SK-N-SH treated with all-trans-retinoic acid at 6 μM for 48 hours (cell line): ENCODE data around the gene RLN3.

ENCODE experiments used
- ATAC-seq: fragments of 200-7000 bp; cut with Tn5 transposase; 3 replicates; pipeline ENCODE4 v1.9.1; 2020; ENCODE audit warnings: mild to moderate bottlenecking, moderate library complexity
- ARNTL ChIP-seq: fragments of 450-650 bp; formaldehyde crosslinking; IDR thresholded peaks from 2 replicates; pipeline ENCODE4 v1.5.0; 2020; ENCODE audit warnings: low read depth, mild to moderate bottlenecking, moderate library complexity, borderline replicate concordance
- BACH2 ChIP-seq: fragments of 250-450 bp; sonication (Bioruptor Pico); IDR thresholded peaks from 2 replicates; pipeline ENCODE4 v1.9.0; 2021; ENCODE audit warnings: mild to moderate bottlenecking, borderline replicate concordance
- CSDC2 ChIP-seq: fragments of 250-450 bp; sonication (Bioruptor Pico); IDR thresholded peaks from 2 replicates; pipeline ENCODE4 v1.5.0; 2020; ENCODE audit warnings: mild to moderate bottlenecking, moderate library complexity
- ESRRG ChIP-seq: fragments of 250-450 bp; sonication (Bioruptor Pico); IDR thresholded peaks from 2 replicates; pipeline ENCODE4 v1.6.1; 2021; ENCODE audit warnings: mild to moderate bottlenecking
- GLIS3 ChIP-seq: fragments of 250-450 bp; sonication (Bioruptor Pico); IDR thresholded peaks from 2 replicates; pipeline ENCODE4 v1.5.0; 2020; ENCODE audit warnings: mild to moderate bottlenecking, moderate library complexity
- ISL1 ChIP-seq: fragments of 250-450 bp; sonication (Bioruptor Pico); IDR thresholded peaks from 2 replicates; pipeline ENCODE4 v2.1.2; 2022; ENCODE audit warnings: mild to moderate bottlenecking, moderate library complexity
- OSR1 ChIP-seq: fragments of 250-450 bp; sonication (Bioruptor Pico); IDR thresholded peaks from 2 replicates; pipeline ENCODE4 v1.8.0; 2022; ENCODE audit warnings: moderate library complexity, mild to moderate bottlenecking, inconsistent platforms
- PPARA ChIP-seq: fragments of 250-450 bp; sonication (Bioruptor Pico); IDR thresholded peaks from 2 replicates; pipeline ENCODE4 v1.5.0; 2020; ENCODE audit warnings: mild to moderate bottlenecking, borderline replicate concordance
- RARB ChIP-seq: fragments of 250-450 bp; sonication (Bioruptor Pico); IDR thresholded peaks from 2 replicates; pipeline ENCODE4 v1.8.0; 2021; ENCODE audit warnings: mild to moderate bottlenecking, moderate library complexity
- SNAI2 ChIP-seq: fragments of 250-450 bp; sonication (Bioruptor Pico); IDR thresholded peaks from 2 replicates; pipeline ENCODE4 v1.5.0; 2020; ENCODE audit warnings: mild to moderate bottlenecking, moderate library complexity
- TCF4 ChIP-seq: fragments of 250-450 bp; sonication (Bioruptor Pico); IDR thresholded peaks from 2 replicates; pipeline ENCODE4 v1.8.0; 2021; ENCODE audit warnings: mild to moderate bottlenecking, moderate library complexity, borderline replicate concordance
- TOX ChIP-seq: fragments of 250-450 bp; sonication (Bioruptor Pico); IDR thresholded peaks from 2 replicates; pipeline ENCODE4 v1.8.0; 2021; ENCODE audit warnings: mild to moderate bottlenecking, moderate library complexity, borderline replicate concordance
- ZC3H10 ChIP-seq: fragments of 250-450 bp; sonication (Bioruptor Pico); IDR thresholded peaks from 2 replicates; pipeline ENCODE4 v1.5.1; 2021; ENCODE audit warnings: mild to moderate bottlenecking, moderate library complexity
- ZFP3 ChIP-seq: fragments of 250-450 bp; sonication (Bioruptor Pico); IDR thresholded peaks from 2 replicates; pipeline ENCODE4 v1.5.0; 2020; ENCODE audit warnings: mild to moderate bottlenecking, moderate library complexity
- ZFP30 ChIP-seq: fragments of 450-650 bp; formaldehyde crosslinking; IDR thresholded peaks from 2 replicates; pipeline ENCODE4 v1.5.0; 2022; ENCODE audit warnings: mild to moderate bottlenecking, moderate library complexity
- ZNF70 ChIP-seq: fragments of 450-650 bp; formaldehyde crosslinking; IDR thresholded peaks from 2 replicates; pipeline ENCODE4 v1.5.0; 2020; ENCODE audit warnings: mild to moderate bottlenecking, moderate library complexity
- ZNF8 ChIP-seq: fragments of 450-650 bp; formaldehyde crosslinking; IDR thresholded peaks from 2 replicates; pipeline ENCODE4 v1.5.0; 2020; ENCODE audit warnings: mild to moderate bottlenecking, moderate library complexity
- TF ChIP-seq, protein P1 (sequence below): fragments of 250-450 bp; sonication (Bioruptor Pico); IDR thresholded peaks from 2 replicates; pipeline ENCODE4 v1.5.1; 2021; ENCODE audit warnings: mild to moderate bottlenecking, moderate library complexity
- TF ChIP-seq, protein P2 (sequence below): fragments of 250-450 bp; sonication (Bioruptor Pico); IDR thresholded peaks from 2 replicates; pipeline ENCODE4 v1.5.0; 2020; ENCODE audit warnings: mild to moderate bottlenecking, moderate library complexity
- TF ChIP-seq, protein P3 (sequence below): fragments of 250-450 bp; sonication (Bioruptor Pico); IDR thresholded peaks from 2 replicates; pipeline ENCODE4 v1.8.0; 2020; ENCODE audit warnings: mild to moderate bottlenecking, moderate library complexity, borderline replicate concordance
- TF ChIP-seq, protein P4 (sequence below): fragments of 250-450 bp; sonication (Bioruptor Pico); IDR thresholded peaks from 2 replicates; pipeline ENCODE4 v1.8.0; 2021; ENCODE audit warnings: low read depth, mild to moderate bottlenecking, moderate library complexity, borderline replicate concordance

Gene RLN3

DNA sequence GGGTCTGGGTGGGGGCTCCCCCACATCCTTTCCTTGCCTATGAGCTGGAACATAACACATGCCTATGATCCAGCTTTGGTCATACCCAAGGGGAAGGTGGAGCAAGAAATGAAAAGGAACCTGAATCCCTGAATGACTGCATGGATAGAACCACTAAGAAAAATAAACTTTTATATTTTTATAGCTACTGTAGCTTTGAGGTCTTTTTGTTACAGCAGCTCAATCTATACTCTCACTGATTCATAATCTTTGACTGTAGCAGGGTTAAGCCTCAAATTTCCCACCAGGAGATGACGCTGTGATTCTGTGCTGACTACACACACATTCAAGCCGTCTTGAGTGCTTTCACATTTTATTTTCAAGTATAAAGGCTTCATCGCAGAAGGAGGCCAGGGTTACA lies 25.1 kb downstream of the RLN3 start (continued):
- TF ChIP-seq, protein P1, sequence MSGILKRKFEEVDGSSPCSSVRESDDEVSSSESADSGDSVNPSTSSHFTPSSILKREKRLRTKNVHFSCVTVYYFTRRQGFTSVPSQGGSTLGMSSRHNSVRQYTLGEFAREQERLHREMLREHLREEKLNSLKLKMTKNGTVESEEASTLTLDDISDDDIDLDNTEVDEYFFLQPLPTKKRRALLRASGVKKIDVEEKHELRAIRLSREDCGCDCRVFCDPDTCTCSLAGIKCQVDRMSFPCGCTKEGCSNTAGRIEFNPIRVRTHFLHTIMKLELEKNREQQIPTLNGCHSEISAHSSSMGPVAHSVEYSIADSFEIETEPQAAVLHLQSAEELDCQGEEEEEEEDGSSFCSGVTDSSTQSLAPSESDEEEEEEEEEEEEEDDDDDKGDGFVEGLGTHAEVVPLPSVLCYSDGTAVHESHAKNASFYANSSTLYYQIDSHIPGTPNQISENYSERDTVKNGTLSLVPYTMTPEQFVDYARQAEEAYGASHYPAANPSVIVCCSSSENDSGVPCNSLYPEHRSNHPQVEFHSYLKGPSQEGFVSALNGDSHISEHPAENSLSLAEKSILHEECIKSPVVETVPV (CRISPR knock-in tag), result no peak
- TF ChIP-seq GLIS3 (CRISPR knock-in tag) (no peak), ZC3H10 (CRISPR knock-in tag) (no peak), TCF4 (CRISPR knock-in tag) (no peak)

DNA sequence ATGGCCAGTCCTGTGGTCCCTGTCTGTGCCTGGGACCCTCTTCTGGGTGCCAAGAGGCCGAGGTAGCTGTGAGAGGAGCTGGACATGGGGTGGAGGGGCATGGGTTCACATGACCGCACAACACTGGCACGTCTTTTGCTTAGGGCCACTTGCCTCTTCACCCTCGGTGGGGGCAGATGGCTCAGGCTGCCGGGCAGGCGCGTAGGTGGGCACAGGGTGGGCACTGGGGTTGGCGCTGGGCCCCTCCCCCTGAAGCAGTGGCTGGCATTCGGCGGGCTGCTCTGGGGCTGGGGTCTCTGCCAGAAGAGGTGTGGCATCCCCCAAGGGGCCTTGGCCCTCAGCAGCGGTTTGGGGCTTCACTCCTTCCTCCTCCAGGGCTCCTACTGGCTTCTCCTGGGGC lies 25.6 kb downstream of the RLN3 start:
- ATAC-seq, result no peak
- TF ChIP-seq ZFP30, result no peak
- TF ChIP-seq, protein P2, sequence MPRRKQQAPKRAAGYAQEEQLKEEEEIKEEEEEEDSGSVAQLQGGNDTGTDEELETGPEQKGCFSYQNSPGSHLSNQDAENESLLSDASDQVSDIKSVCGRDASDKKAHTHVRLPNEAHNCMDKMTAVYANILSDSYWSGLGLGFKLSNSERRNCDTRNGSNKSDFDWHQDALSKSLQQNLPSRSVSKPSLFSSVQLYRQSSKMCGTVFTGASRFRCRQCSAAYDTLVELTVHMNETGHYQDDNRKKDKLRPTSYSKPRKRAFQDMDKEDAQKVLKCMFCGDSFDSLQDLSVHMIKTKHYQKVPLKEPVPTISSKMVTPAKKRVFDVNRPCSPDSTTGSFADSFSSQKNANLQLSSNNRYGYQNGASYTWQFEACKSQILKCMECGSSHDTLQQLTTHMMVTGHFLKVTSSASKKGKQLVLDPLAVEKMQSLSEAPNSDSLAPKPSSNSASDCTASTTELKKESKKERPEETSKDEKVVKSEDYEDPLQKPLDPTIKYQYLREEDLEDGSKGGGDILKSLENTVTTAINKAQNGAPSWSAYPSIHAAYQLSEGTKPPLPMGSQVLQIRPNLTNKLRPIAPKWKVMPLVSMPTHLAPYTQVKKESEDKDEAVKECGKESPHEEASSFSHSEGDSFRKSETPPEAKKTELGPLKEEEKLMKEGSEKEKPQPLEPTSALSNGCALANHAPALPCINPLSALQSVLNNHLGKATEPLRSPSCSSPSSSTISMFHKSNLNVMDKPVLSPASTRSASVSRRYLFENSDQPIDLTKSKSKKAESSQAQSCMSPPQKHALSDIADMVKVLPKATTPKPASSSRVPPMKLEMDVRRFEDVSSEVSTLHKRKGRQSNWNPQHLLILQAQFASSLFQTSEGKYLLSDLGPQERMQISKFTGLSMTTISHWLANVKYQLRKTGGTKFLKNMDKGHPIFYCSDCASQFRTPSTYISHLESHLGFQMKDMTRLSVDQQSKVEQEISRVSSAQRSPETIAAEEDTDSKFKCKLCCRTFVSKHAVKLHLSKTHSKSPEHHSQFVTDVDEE (CRISPR knock-in tag), result no peak
- no peak for TF ChIP-seq TOX (CRISPR knock-in tag)
- TF ChIP-seq, protein P3, sequence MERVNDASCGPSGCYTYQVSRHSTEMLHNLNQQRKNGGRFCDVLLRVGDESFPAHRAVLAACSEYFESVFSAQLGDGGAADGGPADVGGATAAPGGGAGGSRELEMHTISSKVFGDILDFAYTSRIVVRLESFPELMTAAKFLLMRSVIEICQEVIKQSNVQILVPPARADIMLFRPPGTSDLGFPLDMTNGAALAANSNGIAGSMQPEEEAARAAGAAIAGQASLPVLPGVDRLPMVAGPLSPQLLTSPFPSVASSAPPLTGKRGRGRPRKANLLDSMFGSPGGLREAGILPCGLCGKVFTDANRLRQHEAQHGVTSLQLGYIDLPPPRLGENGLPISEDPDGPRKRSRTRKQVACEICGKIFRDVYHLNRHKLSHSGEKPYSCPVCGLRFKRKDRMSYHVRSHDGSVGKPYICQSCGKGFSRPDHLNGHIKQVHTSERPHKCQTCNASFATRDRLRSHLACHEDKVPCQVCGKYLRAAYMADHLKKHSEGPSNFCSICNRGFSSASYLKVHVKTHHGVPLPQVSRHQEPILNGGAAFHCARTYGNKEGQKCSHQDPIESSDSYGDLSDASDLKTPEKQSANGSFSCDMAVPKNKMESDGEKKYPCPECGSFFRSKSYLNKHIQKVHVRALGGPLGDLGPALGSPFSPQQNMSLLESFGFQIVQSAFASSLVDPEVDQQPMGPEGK (CRISPR knock-in tag), result no peak
- TF ChIP-seq, protein P4, sequence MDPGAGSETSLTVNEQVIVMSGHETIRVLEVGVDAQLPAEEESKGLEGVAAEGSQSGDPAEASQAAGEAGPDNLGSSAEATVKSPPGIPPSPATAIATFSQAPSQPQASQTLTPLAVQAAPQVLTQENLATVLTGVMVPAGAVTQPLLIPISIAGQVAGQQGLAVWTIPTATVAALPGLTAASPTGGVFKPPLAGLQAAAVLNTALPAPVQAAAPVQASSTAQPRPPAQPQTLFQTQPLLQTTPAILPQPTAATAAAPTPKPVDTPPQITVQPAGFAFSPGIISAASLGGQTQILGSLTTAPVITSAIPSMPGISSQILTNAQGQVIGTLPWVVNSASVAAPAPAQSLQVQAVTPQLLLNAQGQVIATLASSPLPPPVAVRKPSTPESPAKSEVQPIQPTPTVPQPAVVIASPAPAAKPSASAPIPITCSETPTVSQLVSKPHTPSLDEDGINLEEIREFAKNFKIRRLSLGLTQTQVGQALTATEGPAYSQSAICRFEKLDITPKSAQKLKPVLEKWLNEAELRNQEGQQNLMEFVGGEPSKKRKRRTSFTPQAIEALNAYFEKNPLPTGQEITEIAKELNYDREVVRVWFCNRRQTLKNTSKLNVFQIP (CRISPR knock-in tag), result no peak
- TF ChIP-seq PPARA (CRISPR knock-in tag), result no peak
- TF ChIP-seq ZNF70 (CRISPR knock-in tag), result no peak

DNA sequence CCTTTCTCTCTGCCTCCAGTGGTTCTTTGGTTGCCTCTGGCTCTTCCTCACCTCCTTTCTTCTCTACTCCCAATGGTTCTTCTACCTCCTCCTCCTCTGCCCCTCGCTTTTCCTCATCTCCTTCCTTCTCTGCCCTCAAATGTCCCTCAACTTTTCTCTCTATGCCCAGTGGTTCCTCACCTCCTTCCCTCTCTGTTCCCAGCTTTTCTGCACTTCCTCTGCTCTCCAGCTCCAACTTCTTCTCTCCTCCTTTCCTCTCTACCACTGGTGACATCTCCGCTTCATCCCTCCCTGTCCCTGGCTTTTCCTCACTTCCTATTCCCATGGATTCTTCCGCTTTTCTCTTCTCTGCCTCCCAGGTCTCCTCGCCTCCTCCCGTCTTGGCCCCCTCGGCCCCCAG lies 26.2 kb downstream of the RLN3 start:
- TF ChIP-seq SNAI2 (CRISPR knock-in tag) (no peak), CSDC2 (no peak), ESRRG (no peak), GLIS3 (CRISPR knock-in tag) (no peak), ARNTL (CRISPR knock-in tag) (no peak)
- TF ChIP-seq, protein P3 (CRISPR knock-in tag), result no peak
- TF ChIP-seq, protein P1 (CRISPR knock-in tag), result no peak

DNA sequence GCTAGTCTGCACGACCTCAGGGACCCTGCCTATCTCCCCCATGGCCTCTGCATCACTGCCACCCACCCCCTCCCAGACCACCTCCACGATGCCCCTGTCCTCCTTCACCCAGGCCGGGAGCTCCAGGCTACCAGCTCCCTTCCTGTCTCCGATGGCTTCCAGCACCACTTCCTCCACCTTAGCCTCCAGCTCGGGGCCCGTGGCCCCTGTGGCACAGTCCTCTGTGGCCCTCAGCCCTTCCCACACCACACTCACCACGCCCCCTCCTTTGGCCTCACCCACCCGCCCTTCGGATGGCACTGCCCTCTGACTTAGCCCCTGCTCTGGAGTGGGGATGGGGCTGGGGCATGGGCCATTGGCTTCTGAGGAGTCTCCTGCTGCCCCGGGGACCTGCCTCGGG lies 26.8 kb downstream of the RLN3 start:
- no peak for ATAC-seq
- TF ChIP-seq PPARA (CRISPR knock-in tag) (no peak), ZNF8 (CRISPR knock-in tag) (no peak), CSDC2 (no peak), ZC3H10 (CRISPR knock-in tag) (no peak), ESRRG (no peak), OSR1 (no peak), ZFP3 (CRISPR knock-in tag) (no peak), GLIS3 (CRISPR knock-in tag) (no peak), TOX (CRISPR knock-in tag) (no peak), RARB (CRISPR knock-in tag) (no peak), ZFP30 (no peak), ISL1 (CRISPR knock-in tag) (no peak), ARNTL (CRISPR knock-in tag) (no peak), BACH2 (no peak)
- TF ChIP-seq, protein P1 (CRISPR knock-in tag), result no peak
- TF ChIP-seq, protein P4 (CRISPR knock-in tag), result no peak

More for the DNA sequence above, 26.2 kb downstream of the RLN3 start:
- no peak for ATAC-seq
